ENCODE results near the gene LY86. TPM values are rescaled to one million over a fixed set of nuclear protein-coding genes. Genes with fewer than 3 reads are reported as not detected.

LY86 gene
- total and polyA plus RNA-seq, 2 of the 13 experiments (the other 11 are each of a cell fraction or from before 2014, with no cell fraction given): not detected

DNA sequence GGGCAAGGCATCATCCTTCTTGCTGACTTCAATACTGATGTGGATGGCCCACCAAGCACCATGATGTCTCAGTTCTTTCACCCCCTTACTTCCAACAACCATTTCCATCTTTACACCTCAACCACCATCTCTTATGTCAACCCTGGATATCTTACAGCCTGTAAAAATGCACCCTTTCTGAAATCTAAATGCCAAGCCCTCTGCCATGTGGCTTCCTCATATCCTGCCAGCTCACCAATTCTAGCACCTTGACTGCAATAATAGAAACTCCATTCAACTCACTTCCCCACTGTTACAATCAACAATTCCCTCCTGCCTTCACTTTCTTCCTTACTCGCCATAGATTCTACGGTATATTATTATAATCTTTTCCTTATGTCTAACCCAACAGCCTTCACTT is 57.9 kb downstream of the LY86 start:
- no peaks in the 10 kb centered on the region for H3K4me1 ChIP-seq (ENCODE audit: insufficient read depth, low read length)
- in situ Hi-C loops (cut with HindIII; ENCODE audit: extremely low pct_ligation_motif_present, low pct_unique_long_range_greater_than_20kb) (no loop called here), intact Hi-C loops (cut with micrococcal nuclease; ENCODE audit: unreplicated experiment) (no loop called here)
- H3K36me3 ChIP-seq (replicated peaks in 1 of 2; ENCODE audit: control insufficient read depth in 1 of 2, insufficient read depth in 2 of 2, low read length in 2 of 2): no peaks in the 10 kb centered on the region
- H3K9me3 ChIP-seq (ENCODE audit: low read length): no peaks in the 10 kb centered on the region
- ChIA-PET CTCF (ENCODE audit: low intra/inter-chr PET ratio, low total read pairs) (no interaction called here), POLR2A (no interaction called here)
- H3K4me3 ChIP-seq (replicated peaks in 1 of 3; ENCODE audit: insufficient read depth in 1 of 3, low read depth in 2 of 3, low read length in 3 of 3): no peak overlapping the region
- no peaks in the 10 kb centered on the region for H4K20me1 ChIP-seq (ENCODE audit: insufficient read depth, low read length)
- no peaks in the 10 kb centered on the region for H3K79me2 ChIP-seq (ENCODE audit: insufficient read depth, low read length)
- H2AFZ ChIP-seq (ENCODE audit: low read length): no peak overlapping the region
- ATAC-seq (no peak), FAIRE-seq (no peak), DNase-seq (ENCODE audit: low spot score) (no peak)
- H3K9ac ChIP-seq (ENCODE audit: insufficient read depth, low read depth, low read length): no peak overlapping the region
- no TSS peak for BruUV-seq (replicated peaks)
- 49% methylated on average over 2 of the region's 2 CpGs for WGBS (ENCODE audit: low lambda C conversion rate)
- H3K27me3 ChIP-seq (ENCODE audit: control insufficient read depth in 1 of 2, insufficient read depth in 2 of 2, low read length in 2 of 2): peaks cover 0 to 13% of the 10 kb centered on the region in 2 experiments; a peak in 3 of 5 replicates
- H3K27ac ChIP-seq (ENCODE audit: extremely low read length, insufficient read depth, low read length): no peak overlapping the region
- TF ChIP-seq GATAD2A (CRISPR knock-in tag; IDR thresholded peaks at IDR 0.05) (no peak), RBFOX2 (IDR thresholded peaks at IDR 0.05; ENCODE audit: low read depth, low read length) (no peak), RFX3 (CRISPR knock-in tag; IDR thresholded peaks at IDR 0.05) (no peak), PRMT3 (CRISPR knock-in tag; IDR thresholded peaks at IDR 0.05; ENCODE audit: borderline replicate concordance, low read depth) (no peak)
- no peak overlapping the region for H3K4me2 ChIP-seq (ENCODE audit: low read depth, low read length)

DNA sequence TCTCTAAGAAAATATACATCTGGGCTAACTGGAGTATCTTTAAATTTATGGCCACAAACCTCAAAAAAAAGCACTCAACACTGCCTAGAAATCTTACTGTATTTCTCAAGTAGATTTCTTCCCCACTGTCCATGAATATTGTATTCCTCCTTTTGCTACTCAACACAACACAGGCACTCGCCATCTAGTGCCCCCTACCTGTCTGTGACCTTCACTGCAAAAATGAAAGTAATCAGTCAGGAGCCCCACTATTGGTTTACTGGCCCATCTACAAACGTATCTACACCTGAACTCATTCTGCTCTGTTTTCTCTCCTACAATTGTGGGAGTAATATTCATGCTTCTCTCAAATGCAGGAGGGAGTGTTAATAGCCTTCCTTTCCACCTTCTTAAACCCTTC is 58.3 kb downstream of the LY86 start:
- no peaks in the 10 kb centered on the region for H3K79me2 ChIP-seq (ENCODE audit: insufficient read depth, low read length)
- ATAC-seq (no peak), DNase-seq (ENCODE audit: low spot score) (no peak), FAIRE-seq (no peak)
- no peak overlapping the region for H3K4me2 ChIP-seq (ENCODE audit: low read depth, low read length)
- ChIA-PET CTCF (ENCODE audit: low intra/inter-chr PET ratio, low total read pairs) (no interaction called here), POLR2A (no interaction called here)
- intact Hi-C loops (cut with micrococcal nuclease; ENCODE audit: unreplicated experiment): no loop called here
- no peak overlapping the region for H3K4me3 ChIP-seq (replicated peaks in 1 of 3; ENCODE audit: insufficient read depth in 1 of 3, low read depth in 2 of 3, low read length in 3 of 3)
- BruUV-seq (replicated peaks): no TSS peak
- no peak overlapping the region for H3K27ac ChIP-seq (ENCODE audit: extremely low read length, insufficient read depth, low read length)
- no peaks in the 10 kb centered on the region for H3K9me3 ChIP-seq (ENCODE audit: low read length)
- H4K20me1 ChIP-seq (ENCODE audit: insufficient read depth, low read length): no peaks in the 10 kb centered on the region
- no peak overlapping the region for H2AFZ ChIP-seq (ENCODE audit: low read length)
- 16% methylated on average over 2 of the region's 2 CpGs for WGBS (ENCODE audit: low lambda C conversion rate)
- no peak overlapping the region for H3K9ac ChIP-seq (ENCODE audit: insufficient read depth, low read depth, low read length)
- in situ Hi-C loops (cut with HindIII; ENCODE audit: extremely low pct_ligation_motif_present, low pct_unique_long_range_greater_than_20kb): no loop called here
- no peaks in the 10 kb centered on the region for H3K4me1 ChIP-seq (ENCODE audit: insufficient read depth, low read length)
- H3K36me3 ChIP-seq (replicated peaks in 1 of 2; ENCODE audit: control insufficient read depth in 1 of 2, insufficient read depth in 2 of 2, low read length in 2 of 2): no peaks in the 10 kb centered on the region
- H3K27me3 ChIP-seq (ENCODE audit: control insufficient read depth in 1 of 2, insufficient read depth in 2 of 2, low read length in 2 of 2): peaks cover 0 to 13% of the 10 kb centered on the region in 2 experiments; a peak in 2 of 5 replicates
- TF ChIP-seq HOXA3 (CRISPR knock-in tag; IDR thresholded peaks at IDR 0.05) (no peak), ZFP36L1 (CRISPR knock-in tag; IDR thresholded peaks at IDR 0.05) (no peak)
- TF ChIP-seq, protein P1, sequence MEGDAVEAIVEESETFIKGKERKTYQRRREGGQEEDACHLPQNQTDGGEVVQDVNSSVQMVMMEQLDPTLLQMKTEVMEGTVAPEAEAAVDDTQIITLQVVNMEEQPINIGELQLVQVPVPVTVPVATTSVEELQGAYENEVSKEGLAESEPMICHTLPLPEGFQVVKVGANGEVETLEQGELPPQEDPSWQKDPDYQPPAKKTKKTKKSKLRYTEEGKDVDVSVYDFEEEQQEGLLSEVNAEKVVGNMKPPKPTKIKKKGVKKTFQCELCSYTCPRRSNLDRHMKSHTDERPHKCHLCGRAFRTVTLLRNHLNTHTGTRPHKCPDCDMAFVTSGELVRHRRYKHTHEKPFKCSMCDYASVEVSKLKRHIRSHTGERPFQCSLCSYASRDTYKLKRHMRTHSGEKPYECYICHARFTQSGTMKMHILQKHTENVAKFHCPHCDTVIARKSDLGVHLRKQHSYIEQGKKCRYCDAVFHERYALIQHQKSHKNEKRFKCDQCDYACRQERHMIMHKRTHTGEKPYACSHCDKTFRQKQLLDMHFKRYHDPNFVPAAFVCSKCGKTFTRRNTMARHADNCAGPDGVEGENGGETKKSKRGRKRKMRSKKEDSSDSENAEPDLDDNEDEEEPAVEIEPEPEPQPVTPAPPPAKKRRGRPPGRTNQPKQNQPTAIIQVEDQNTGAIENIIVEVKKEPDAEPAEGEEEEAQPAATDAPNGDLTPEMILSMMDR (CRISPR knock-in tag; IDR thresholded peaks at IDR 0.05): no peak
- TF ChIP-seq, protein P2, sequence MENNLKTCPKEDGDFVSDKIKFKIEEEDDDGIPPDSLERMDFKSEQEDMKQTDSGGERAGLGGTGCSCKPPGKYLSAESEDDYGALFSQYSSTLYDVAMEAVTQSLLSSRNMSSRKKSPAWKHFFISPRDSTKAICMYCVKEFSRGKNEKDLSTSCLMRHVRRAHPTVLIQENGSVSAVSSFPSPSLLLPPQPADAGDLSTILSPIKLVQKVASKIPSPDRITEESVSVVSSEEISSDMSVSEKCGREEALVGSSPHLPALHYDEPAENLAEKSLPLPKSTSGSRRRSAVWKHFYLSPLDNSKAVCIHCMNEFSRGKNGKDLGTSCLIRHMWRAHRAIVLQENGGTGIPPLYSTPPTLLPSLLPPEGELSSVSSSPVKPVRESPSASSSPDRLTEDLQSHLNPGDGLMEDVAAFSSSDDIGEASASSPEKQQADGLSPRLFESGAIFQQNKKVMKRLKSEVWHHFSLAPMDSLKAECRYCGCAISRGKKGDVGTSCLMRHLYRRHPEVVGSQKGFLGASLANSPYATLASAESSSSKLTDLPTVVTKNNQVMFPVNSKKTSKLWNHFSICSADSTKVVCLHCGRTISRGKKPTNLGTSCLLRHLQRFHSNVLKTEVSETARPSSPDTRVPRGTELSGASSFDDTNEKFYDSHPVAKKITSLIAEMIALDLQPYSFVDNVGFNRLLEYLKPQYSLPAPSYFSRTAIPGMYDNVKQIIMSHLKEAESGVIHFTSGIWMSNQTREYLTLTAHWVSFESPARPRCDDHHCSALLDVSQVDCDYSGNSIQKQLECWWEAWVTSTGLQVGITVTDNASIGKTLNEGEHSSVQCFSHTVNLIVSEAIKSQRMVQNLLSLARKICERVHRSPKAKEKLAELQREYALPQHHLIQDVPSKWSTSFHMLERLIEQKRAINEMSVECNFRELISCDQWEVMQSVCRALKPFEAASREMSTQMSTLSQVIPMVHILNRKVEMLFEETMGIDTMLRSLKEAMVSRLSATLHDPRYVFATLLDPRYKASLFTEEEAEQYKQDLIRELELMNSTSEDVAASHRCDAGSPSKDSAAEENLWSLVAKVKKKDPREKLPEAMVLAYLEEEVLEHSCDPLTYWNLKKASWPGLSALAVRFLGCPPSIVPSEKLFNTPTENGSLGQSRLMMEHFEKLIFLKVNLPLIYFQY (CRISPR knock-in tag; IDR thresholded peaks at IDR 0.05; ENCODE audit: borderline replicate concordance): no peak
- TF ChIP-seq, protein P3, sequence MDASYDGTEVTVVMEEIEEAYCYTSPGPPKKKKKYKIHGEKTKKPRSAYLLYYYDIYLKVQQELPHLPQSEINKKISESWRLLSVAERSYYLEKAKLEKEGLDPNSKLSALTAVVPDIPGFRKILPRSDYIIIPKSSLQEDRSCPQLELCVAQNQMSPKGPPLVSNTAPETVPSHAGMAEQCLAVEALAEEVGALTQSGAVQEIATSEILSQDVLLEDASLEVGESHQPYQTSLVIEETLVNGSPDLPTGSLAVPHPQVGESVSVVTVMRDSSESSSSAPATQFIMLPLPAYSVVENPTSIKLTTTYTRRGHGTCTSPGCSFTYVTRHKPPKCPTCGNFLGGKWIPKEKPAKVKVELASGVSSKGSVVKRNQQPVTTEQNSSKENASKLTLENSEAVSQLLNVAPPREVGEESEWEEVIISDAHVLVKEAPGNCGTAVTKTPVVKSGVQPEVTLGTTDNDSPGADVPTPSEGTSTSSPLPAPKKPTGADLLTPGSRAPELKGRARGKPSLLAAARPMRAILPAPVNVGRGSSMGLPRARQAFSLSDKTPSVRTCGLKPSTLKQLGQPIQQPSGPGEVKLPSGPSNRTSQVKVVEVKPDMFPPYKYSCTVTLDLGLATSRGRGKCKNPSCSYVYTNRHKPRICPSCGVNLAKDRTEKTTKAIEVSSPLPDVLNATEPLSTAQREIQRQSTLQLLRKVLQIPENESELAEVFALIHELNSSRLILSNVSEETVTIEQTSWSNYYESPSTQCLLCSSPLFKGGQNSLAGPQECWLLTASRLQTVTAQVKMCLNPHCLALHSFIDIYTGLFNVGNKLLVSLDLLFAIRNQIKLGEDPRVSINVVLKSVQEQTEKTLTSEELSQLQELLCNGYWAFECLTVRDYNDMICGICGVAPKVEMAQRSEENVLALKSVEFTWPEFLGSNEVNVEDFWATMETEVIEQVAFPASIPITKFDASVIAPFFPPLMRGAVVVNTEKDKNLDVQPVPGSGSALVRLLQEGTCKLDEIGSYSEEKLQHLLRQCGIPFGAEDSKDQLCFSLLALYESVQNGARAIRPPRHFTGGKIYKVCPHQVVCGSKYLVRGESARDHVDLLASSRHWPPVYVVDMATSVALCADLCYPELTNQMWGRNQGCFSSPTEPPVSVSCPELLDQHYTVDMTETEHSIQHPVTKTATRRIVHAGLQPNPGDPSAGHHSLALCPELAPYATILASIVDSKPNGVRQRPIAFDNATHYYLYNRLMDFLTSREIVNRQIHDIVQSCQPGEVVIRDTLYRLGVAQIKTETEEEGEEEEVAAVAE (CRISPR knock-in tag; IDR thresholded peaks at IDR 0.05; ENCODE audit: borderline replicate concordance): no peak
